GM19397 (cell line): ENCODE data around the gene GRAMD4.

Experiments
- ATAC-seq: cut with Tn5 transposase; IDR thresholded peaks from one replicate; pipeline ENCODE4 v1.9.1; 2021; ENCODE audit warnings: mild to moderate bottlenecking, moderate library complexity; ENCODE audit not compliant: unreplicated experiment

The GRAMD4 gene

GRCh38 chr22:46619830-46620501 is at the start of gene GRAMD4:
GRAMD4 (plus strand) TSS chr22:46620386; CDS start chr22:46626800, 6,414 bp downstream.
- ATAC-seq, result no peak

GRCh38 chr22:46571642-46572250 is 48.4 kb upstream of the GRAMD4 start:
- no peak for ATAC-seq

- ATAC-seq, result no peak
These were observed 47.0 kb upstream of the GRAMD4 start for GRCh38 chr22:46572911-46573780.

- ATAC-seq, result no peak
These were observed 46.3 kb upstream of the GRAMD4 start for GRCh38 chr22:46573781-46574437.

GRCh38 chr22:46574438-46574992 is 45.7 kb upstream of the GRAMD4 start:
- ATAC-seq, result no peak

- ATAC-seq, result no peak
These were observed 44.9 kb upstream of the GRAMD4 start for GRCh38 chr22:46574993-46575910.

- ATAC-seq, result no peak
These were observed 44.2 kb upstream of the GRAMD4 start for GRCh38 chr22:46575911-46576555.

GRCh38 chr22:46576556-46577367 is 43.4 kb upstream of the GRAMD4 start:
- no peak for ATAC-seq

GRCh38 chr22:46577368-46578249 is 42.6 kb upstream of the GRAMD4 start:
- no peak for ATAC-seq

GRCh38 chr22:46578251-46578823 is 41.8 kb upstream of the GRAMD4 start:
- ATAC-seq, result no peak

GRCh38 chr22:46578824-46579561 is 41.2 kb upstream of the GRAMD4 start:
- ATAC-seq, result no peak

- no peak for ATAC-seq
These were observed 40.3 kb upstream of the GRAMD4 start for GRCh38 chr22:46579751-46580449.

- no peak for ATAC-seq
These were observed 39.1 kb upstream of the GRAMD4 start for GRCh38 chr22:46580940-46581537.

- ATAC-seq, result no peak
These were observed 38.5 kb upstream of the GRAMD4 start for GRCh38 chr22:46581538-46582244.
